LNCaP clone FGC (cell line): Measurements from ENCODE around the gene NPR3.

Experiments used
- DNase-seq: peaks from one replicate; pipeline ENCODE4 v3.0.0-alpha.2; 2011; ENCODE audit warnings: low read depth
- H3K4me3 ChIP-seq: 2 replicates; pipeline ENCODE4 v1.5.1; 2011; ENCODE audit warnings: mild to moderate bottlenecking, low read depth, low read length, control low read depth
- CTCF ChIP-seq: IDR thresholded peaks from 2 replicates; pipeline ENCODE4 v1.5.1; 2012; ENCODE audit warnings: mild to moderate bottlenecking; ENCODE audit not compliant: control insufficient read depth, insufficient read depth; ENCODE audit errors: extremely low read depth

The NPR3 gene

GRCh38 chr5:32711362-32711680 lies 200 bp downstream of the NPR3 start:
- no peak for TF ChIP-seq CTCF
- H3K4me3 ChIP-seq: no peak overlapping the region
- no peak for DNase-seq

- H3K4me3 ChIP-seq: no peak overlapping the region
- no peak for DNase-seq
- TF ChIP-seq CTCF: no peak
Observed at GRCh38 chr5:32711681-32712480, 760 bp downstream of the NPR3 start.

GRCh38 chr5:32712481-32713360 lies 1.6 kb downstream of the NPR3 start:
- no peak for DNase-seq
- TF ChIP-seq CTCF: no peak
- H3K4me3 ChIP-seq: no peak overlapping the region

GRCh38 chr5:32713361-32713769 lies 2.2 kb downstream of the NPR3 start:
- no peak overlapping the region for H3K4me3 ChIP-seq
- TF ChIP-seq CTCF: no peak
- DNase-seq: no peak

- DNase-seq: no peak
- no peak for TF ChIP-seq CTCF
- H3K4me3 ChIP-seq: no peak overlapping the region
Observed at GRCh38 chr5:32713770-32714381, 2.8 kb downstream of the NPR3 start.

GRCh38 chr5:32714836-32715235 lies 3.7 kb downstream of the NPR3 start:
- no peak for DNase-seq
- no peak overlapping the region for H3K4me3 ChIP-seq
- no peak for TF ChIP-seq CTCF
